Mesendoderm (in vitro differentiated cells): ENCODE data around the gene AHNAK2.

Source experiments
- DNase-seq: peaks from one replicate; pipeline ENCODE4 v3.0.0; 2013
- H2AK5ac ChIP-seq: 2 replicates; pipeline ENCODE4 v1.6.1; 2013; ENCODE audit warnings: low read length, inconsistent platforms
- H2BK120ac ChIP-seq: 2 replicates; pipeline ENCODE4 v1.6.1; 2013; ENCODE audit warnings: low read depth, mild to moderate bottlenecking, low read length, moderate library complexity, mixed read lengths
- H2BK15ac ChIP-seq: replicated peaks from 2 replicates; pipeline ENCODE4 v1.6.1; 2013; ENCODE audit warnings: low read depth, mild to moderate bottlenecking, moderate library complexity
- H2BK5ac ChIP-seq: 2 replicates; pipeline ENCODE4 v1.6.1; 2013; ENCODE audit warnings: low read length, inconsistent platforms
- H3K18ac ChIP-seq: 2 replicates; pipeline ENCODE4 v1.6.1; 2013; ENCODE audit warnings: mild to moderate bottlenecking, low read length, mixed read lengths
- H3K23ac ChIP-seq: one replicate; pipeline ENCODE4 v1.6.1; 2013; ENCODE audit warnings: low read length
- H3K27ac ChIP-seq: 2 replicates; pipeline ENCODE4 v1.5.1; 2013; ENCODE audit warnings: low read depth, mild to moderate bottlenecking, inconsistent platforms, low read length, moderate library complexity
- H3K27me3 ChIP-seq: 2 replicates; pipeline ENCODE4 v1.6.1; 2013; ENCODE audit warnings: low read length, control low read depth, mild to moderate bottlenecking, inconsistent platforms; ENCODE audit not compliant: insufficient read depth, poor library complexity
- H3K36me3 ChIP-seq: 2 replicates; pipeline ENCODE4 v1.6.1; 2013; ENCODE audit warnings: low read length, inconsistent platforms; ENCODE audit not compliant: control insufficient read depth, insufficient read depth
- H3K4ac ChIP-seq: one replicate; pipeline ENCODE4 v1.6.1; 2013; ENCODE audit warnings: low read depth, mild to moderate bottlenecking, low read length, moderate library complexity
- H3K4me1 ChIP-seq: 2 replicates; pipeline ENCODE4 v1.6.1; 2013; ENCODE audit warnings: low read depth, low read length, inconsistent platforms; ENCODE audit not compliant: control insufficient read depth
- H3K4me2 ChIP-seq: 2 replicates; pipeline ENCODE4 v1.6.1; 2013; ENCODE audit warnings: low read length
- H3K4me3 ChIP-seq: 2 replicates; pipeline ENCODE4 v1.5.1; 2013; ENCODE audit warnings: mild to moderate bottlenecking, low read length
- H3K56ac ChIP-seq: one replicate; pipeline ENCODE4 v1.6.1; 2013; ENCODE audit warnings: low read length
- H3K79me1 ChIP-seq: 2 replicates; pipeline ENCODE4 v1.6.1; 2013; ENCODE audit warnings: low read length, inconsistent platforms
- H3K79me2 ChIP-seq: 2 replicates; pipeline ENCODE4 v1.6.1; 2013; ENCODE audit warnings: mild to moderate bottlenecking, low read length; ENCODE audit not compliant: control insufficient read depth, insufficient read depth
- H3K9ac ChIP-seq: 2 replicates; pipeline ENCODE4 v1.6.1; 2013; ENCODE audit warnings: low read length, inconsistent platforms
- H4K5ac ChIP-seq: one replicate; pipeline ENCODE4 v1.6.1; 2013; ENCODE audit warnings: low read length
- H4K8ac ChIP-seq: one replicate; pipeline ENCODE4 v1.6.1; 2013; ENCODE audit warnings: low read depth, mild to moderate bottlenecking, control low read depth, low read length, moderate library complexity
- WGBS: extraction: QIAGEN DNeasy Blood & Tissue Kit; methylation state at CpG from one replicate; pipeline ENCODE4 v1.1.7; 2013; ENCODE audit warnings: low lambda C conversion rate, missing lambda C conversion rate; ENCODE audit not compliant: insufficient coverage; ENCODE audit errors: extremely low coverage; 5-methylcytosine and 5-hydroxymethylcytosine counted together

Gene AHNAK2

DNA sequence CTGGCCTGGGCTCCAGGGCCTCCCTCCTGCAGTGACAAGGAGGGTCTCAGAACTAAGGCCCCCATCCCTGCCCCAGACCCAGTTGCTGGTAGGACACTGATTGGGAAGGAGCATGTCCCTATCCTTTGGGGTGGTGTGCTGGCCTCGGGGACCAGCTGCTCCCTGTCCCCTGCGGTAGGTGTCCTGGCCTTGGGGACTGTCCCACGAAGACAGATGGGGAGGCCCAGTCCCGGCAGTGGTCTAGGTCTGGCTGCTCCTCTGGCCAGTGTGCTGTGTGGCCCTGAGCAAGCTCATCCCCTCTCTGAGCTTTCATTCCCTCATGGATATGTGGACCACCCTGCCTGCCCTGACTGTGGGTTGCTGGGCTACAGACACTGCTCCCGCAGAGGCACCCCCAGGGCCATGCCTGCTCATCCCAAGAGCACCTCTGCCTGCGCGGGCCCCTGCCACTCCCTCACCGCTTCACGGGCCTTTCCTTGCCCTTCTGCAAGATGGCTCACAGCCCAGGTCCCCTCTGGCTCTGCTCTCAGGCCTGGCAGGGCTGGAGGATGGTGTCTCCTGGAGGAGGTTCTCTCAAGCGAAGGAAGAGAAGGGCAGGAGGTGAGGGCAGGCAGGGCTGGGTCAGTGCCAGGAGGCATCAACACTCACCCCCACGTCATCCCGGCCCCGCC, 12.5 kb downstream of the AHNAK2 start:
- Histone ChIP-seq H3K23ac (no peak overlapping the region), H2BK15ac (no peak overlapping the region), H3K27ac (no peak overlapping the region), H3K27me3 (no peaks in the 10 kb centered on the region), H3K36me3 (no peaks in the 10 kb centered on the region), H2BK5ac (no peak overlapping the region), H3K4me1 (no peaks in the 10 kb centered on the region), H4K8ac (no peak overlapping the region), H2BK120ac (no peak overlapping the region), H3K4me3 (no peak overlapping the region), H3K79me2 (no peaks in the 10 kb centered on the region), H3K18ac (no peak overlapping the region), H3K4me2 (no peak overlapping the region), H2AK5ac (no peak overlapping the region), H3K4ac (no peak overlapping the region), H3K79me1 (no peaks in the 10 kb centered on the region), H3K56ac (no peak overlapping the region), H4K5ac (no peak overlapping the region), H3K9ac (no peak overlapping the region)
- WGBS, result no CpG with 5 or more reads among the region's 13 CpGs
- DNase-seq, result no peak

DNA sequence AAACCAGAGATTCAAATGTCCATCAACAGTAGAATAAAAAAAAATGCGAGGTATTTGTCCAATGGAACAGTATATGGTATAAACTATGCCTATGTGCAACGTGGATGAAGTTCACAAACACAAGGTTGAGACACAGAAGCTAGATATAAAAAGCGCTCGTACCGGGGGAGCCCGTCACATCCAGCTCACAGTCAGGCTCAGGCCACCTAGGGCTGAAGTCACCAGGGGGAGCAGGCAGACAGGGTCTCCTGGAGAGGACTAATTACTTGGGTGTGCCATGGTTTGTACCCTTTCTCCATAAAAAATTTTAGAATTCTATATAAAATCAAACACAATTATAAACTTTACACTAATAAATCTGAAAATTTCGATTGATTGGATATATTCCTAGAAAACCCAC, 13.6 kb downstream of the AHNAK2 start:
- no peak overlapping the region for H3K56ac ChIP-seq
- H3K4me2 ChIP-seq, result no peak overlapping the region
- H3K79me1 ChIP-seq, result no peaks in the 10 kb centered on the region
- H3K4me1 ChIP-seq, result no peaks in the 10 kb centered on the region
- no peak overlapping the region for H2AK5ac ChIP-seq
- H2BK5ac ChIP-seq, result no peak overlapping the region
- DNase-seq, result no peak
- no peaks in the 10 kb centered on the region for H3K27me3 ChIP-seq
- no peak overlapping the region for H4K5ac ChIP-seq
- 100% methylated on average over 1 of the region's 7 CpGs for WGBS
- H3K27ac ChIP-seq, result no peak overlapping the region
- no peak overlapping the region for H2BK15ac ChIP-seq
- no peak overlapping the region for H3K4ac ChIP-seq
- H3K4me3 ChIP-seq, result no peak overlapping the region
- no peak overlapping the region for H2BK120ac ChIP-seq
- no peak overlapping the region for H3K18ac ChIP-seq
- H3K9ac ChIP-seq, result no peak overlapping the region
- H4K8ac ChIP-seq, result no peak overlapping the region
- no peaks in the 10 kb centered on the region for H3K36me3 ChIP-seq
- no peak overlapping the region for H3K23ac ChIP-seq
- no peaks in the 10 kb centered on the region for H3K79me2 ChIP-seq

DNA sequence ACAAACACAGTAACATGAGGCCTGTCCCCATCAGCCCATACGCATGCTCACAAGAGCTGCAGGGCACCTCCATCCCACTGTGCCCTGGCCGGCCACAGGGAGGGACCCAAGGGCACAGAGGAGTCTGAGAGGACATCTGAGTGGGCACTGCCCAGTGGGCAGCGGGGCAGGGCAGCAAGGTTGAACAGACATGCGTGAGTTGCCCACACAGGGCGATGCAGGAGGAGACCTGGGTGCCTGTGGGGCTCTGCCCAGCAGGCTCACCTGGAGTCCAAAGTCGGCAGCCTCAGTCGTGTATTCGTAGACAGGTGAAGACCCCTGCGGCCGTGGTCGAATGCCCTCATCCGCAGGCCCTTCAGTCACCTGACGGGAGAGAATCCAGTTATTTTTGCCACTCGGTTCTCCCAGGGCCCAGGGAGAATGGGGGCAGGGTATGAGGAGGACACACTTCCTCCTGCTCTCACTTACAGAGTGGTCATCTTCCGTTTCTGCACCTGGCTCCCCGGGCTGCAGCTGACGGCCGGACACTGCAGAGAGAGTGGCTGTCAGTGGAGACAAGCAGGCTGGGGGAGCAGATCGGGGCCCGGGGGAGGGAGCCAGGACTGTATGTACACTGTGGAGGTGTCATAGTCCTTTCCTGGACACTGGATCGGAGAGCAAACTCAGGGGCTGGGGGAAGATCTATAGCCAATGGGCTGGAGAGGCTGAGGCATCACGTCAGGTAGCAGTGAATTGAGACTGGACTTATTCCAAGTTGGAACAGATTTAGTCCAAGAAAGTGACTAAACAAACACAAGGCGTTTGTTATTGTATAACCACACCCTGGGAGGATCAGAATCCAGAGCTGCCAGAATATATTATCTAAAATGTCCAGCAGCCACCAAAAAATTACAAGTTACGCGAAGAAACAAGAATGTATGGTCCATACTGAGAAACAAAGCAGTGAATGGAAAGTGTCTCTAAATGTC, 20.7 kb downstream of the AHNAK2 start:
- Histone ChIP-seq H3K56ac (no peak overlapping the region), H3K4me3 (no peak overlapping the region), H2AK5ac (no peak overlapping the region), H2BK5ac (no peak overlapping the region), H3K79me2 (no peaks in the 10 kb centered on the region), H3K36me3 (no peaks in the 10 kb centered on the region), H4K5ac (no peak overlapping the region), H3K4me2 (no peak overlapping the region), H3K4me1 (no peaks in the 10 kb centered on the region), H3K23ac (no peak overlapping the region), H3K9ac (no peak overlapping the region), H3K79me1 (no peaks in the 10 kb centered on the region), H3K18ac (no peak overlapping the region), H4K8ac (no peak overlapping the region), H3K27me3 (no peaks in the 10 kb centered on the region), H2BK120ac (no peak overlapping the region), H3K4ac (no peak overlapping the region), H3K27ac (no peak overlapping the region), H2BK15ac (no peak overlapping the region)
- WGBS, result no CpG with 5 or more reads among the region's 25 CpGs
- no peak for DNase-seq

DNA sequence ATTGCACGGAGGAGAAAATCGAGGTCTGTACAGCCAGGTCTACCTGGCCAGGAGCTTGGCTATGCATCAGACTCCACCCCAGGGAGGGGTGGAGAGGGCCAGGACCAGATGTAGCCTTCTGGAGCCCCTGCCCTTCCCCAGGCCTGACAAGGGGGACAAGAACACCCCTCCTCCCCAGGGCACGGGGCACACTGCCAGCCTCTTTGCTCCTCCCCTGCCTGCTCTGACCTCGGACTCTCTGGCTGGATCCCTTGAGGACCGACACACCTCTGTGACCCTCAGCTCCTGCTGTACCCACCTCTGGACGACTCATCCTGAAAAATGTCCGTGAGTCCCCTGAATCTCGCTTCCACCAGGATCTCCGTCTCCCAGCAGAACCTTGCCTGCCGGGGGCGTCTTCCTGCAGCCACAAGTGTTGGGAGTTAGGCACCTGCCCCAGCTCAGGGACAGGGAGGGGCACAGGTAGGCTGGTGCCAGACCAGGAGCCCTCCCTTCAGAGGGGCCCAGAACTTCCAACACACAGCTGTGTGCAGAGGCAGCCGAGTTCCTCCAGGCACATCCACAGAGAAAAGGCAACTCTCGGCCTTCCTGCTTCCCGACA, 21.8 kb downstream of the AHNAK2 start:
- H2AK5ac ChIP-seq, result no peak overlapping the region
- no peak overlapping the region for H4K5ac ChIP-seq
- H4K8ac ChIP-seq, result no peak overlapping the region
- no peak overlapping the region for H3K27ac ChIP-seq
- H3K36me3 ChIP-seq, result no peaks in the 10 kb centered on the region
- no peak overlapping the region for H3K23ac ChIP-seq
- no peaks in the 10 kb centered on the region for H3K4me1 ChIP-seq
- H3K4me2 ChIP-seq, result no peak overlapping the region
- no peak overlapping the region for H3K4ac ChIP-seq
- no peak overlapping the region for H2BK5ac ChIP-seq
- H3K79me1 ChIP-seq, result no peaks in the 10 kb centered on the region
- no peaks in the 10 kb centered on the region for H3K79me2 ChIP-seq
- H3K9ac ChIP-seq, result no peak overlapping the region
- WGBS, result no CpG with 5 or more reads among the region's 14 CpGs
- H3K56ac ChIP-seq, result no peak overlapping the region
- DNase-seq, result no peak
- no peak overlapping the region for H3K18ac ChIP-seq
- no peaks in the 10 kb centered on the region for H3K27me3 ChIP-seq
- no peak overlapping the region for H2BK15ac ChIP-seq
- H3K4me3 ChIP-seq, result no peak overlapping the region
- H2BK120ac ChIP-seq, result no peak overlapping the region

DNA sequence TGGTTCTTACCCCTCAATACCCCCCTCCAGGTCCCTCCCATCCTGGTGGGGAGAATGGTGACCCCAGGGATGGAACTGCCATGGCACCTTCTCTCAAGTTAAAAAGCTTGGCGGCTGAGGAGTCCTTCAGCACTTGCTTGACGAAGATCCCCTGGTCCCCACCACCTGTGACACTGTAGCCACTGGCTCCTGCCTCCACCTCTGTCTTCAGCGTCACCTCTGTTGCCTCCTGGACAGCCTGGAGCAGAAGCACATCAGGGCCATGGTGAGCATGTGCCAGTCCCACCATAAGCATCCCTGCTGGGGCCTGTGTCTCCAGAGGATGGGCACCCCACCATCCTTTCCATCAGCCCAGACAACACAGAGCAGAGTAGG, 22.8 kb downstream of the AHNAK2 start:
- Histone ChIP-seq H2AK5ac (no peak overlapping the region), H4K8ac (no peak overlapping the region), H4K5ac (no peak overlapping the region), H3K79me1 (no peaks in the 10 kb centered on the region), H3K36me3 (no peaks in the 10 kb centered on the region), H3K18ac (no peak overlapping the region), H3K56ac (no peak overlapping the region), H3K79me2 (no peaks in the 10 kb centered on the region), H3K27ac (no peak overlapping the region), H3K4ac (no peak overlapping the region), H3K4me3 (no peak overlapping the region), H3K23ac (no peak overlapping the region), H2BK15ac (no peak overlapping the region), H2BK120ac (no peak overlapping the region), H3K27me3 (no peaks in the 10 kb centered on the region), H3K4me2 (no peak overlapping the region), H3K4me1 (no peaks in the 10 kb centered on the region), H2BK5ac (no peak overlapping the region), H3K9ac (no peak overlapping the region)
- no peak for DNase-seq
- no CpG with 5 or more reads among the region's 3 CpGs for WGBS
